Lower lobe of right lung (tissue), 2 donors: ENCODE results near the gene RAPGEF4. TPM values are rescaled to one million over a fixed set of nuclear protein-coding genes. Genes with fewer than 3 reads are reported as not detected.

Experiments
- ATAC-seq, 2 donors: fragments of 200-7000 bp; cut with Tn5 transposase; one replicate each; pipeline ENCODE4 v1.9.1; 2020 to 2022; ENCODE audit warnings: mild to moderate bottlenecking in 2 of 2, moderate library complexity in 2 of 2
- DNase-seq: peaks from one replicate; pipeline ENCODE4 v3.0.0-alpha.2; 2020
- H3K27ac ChIP-seq: fragments of 200-600 bp; one replicate; pipeline ENCODE4 v1.8.0; 2022
- H3K27me3 ChIP-seq: fragments of 200-600 bp; one replicate; pipeline ENCODE4 v1.8.0; 2022; ENCODE audit warnings: low read depth
- H3K36me3 ChIP-seq: fragments of 200-600 bp; one replicate; pipeline ENCODE4 v1.8.0; 2022; ENCODE audit warnings: mild to moderate bottlenecking
- H3K4me1 ChIP-seq: fragments of 200-600 bp; one replicate; pipeline ENCODE4 v1.8.0; 2022
- H3K4me3 ChIP-seq: fragments of 200-600 bp; one replicate; pipeline ENCODE4 v1.8.0; 2022; ENCODE audit warnings: mild to moderate bottlenecking
- H3K9me3 ChIP-seq: fragments of 200-600 bp; one replicate; pipeline ENCODE4 v1.8.0; 2022
- intact Hi-C: fragments of 100-400 bp; cut with DNase I; formaldehyde crosslinking; loops from one replicate; pipeline ENCODE4 v1.11.0; 2022
- total RNA-seq: library from RNA; stranded (reverse); fragmentation: NEBNext Ultra II Directional; extraction: Animal tissue kit (Norgen Biotek cat#: 25700); gene quantifications from one replicate; pipeline ENCODE4 v1.2.1, GENCODE V29; 2021
- TF ChIP-seq, protein P1 (sequence below): fragments of 200-600 bp; IDR thresholded peaks from one replicate; pipeline ENCODE4 v1.8.0; 2022; ENCODE audit warnings: antibody characterized with exemption, mild to moderate bottlenecking
- donor health status: DM: no; HTN: yes; CAD: no; lungs with severe emphysema.

RAPGEF4 gene
- total RNA-seq, 1 donor from 2014 or later: 14.6 TPM

GRCh38 chr2:172817411-172817810 lies 81.8 kb downstream of the RAPGEF4 start:
- TF ChIP-seq, protein P1, sequence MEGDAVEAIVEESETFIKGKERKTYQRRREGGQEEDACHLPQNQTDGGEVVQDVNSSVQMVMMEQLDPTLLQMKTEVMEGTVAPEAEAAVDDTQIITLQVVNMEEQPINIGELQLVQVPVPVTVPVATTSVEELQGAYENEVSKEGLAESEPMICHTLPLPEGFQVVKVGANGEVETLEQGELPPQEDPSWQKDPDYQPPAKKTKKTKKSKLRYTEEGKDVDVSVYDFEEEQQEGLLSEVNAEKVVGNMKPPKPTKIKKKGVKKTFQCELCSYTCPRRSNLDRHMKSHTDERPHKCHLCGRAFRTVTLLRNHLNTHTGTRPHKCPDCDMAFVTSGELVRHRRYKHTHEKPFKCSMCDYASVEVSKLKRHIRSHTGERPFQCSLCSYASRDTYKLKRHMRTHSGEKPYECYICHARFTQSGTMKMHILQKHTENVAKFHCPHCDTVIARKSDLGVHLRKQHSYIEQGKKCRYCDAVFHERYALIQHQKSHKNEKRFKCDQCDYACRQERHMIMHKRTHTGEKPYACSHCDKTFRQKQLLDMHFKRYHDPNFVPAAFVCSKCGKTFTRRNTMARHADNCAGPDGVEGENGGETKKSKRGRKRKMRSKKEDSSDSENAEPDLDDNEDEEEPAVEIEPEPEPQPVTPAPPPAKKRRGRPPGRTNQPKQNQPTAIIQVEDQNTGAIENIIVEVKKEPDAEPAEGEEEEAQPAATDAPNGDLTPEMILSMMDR: no peak
- no peak overlapping the region for H3K4me3 ChIP-seq
- no peaks in the 10 kb centered on the region for H3K36me3 ChIP-seq
- no peaks in the 10 kb centered on the region for H3K4me1 ChIP-seq
- intact Hi-C loops: no loop called here
- ATAC-seq (no peak), DNase-seq (no peak)
- H3K27ac ChIP-seq: no peak overlapping the region
- H3K27me3 ChIP-seq: no peaks in the 10 kb centered on the region
- H3K9me3 ChIP-seq: no peaks in the 10 kb centered on the region

DNA sequence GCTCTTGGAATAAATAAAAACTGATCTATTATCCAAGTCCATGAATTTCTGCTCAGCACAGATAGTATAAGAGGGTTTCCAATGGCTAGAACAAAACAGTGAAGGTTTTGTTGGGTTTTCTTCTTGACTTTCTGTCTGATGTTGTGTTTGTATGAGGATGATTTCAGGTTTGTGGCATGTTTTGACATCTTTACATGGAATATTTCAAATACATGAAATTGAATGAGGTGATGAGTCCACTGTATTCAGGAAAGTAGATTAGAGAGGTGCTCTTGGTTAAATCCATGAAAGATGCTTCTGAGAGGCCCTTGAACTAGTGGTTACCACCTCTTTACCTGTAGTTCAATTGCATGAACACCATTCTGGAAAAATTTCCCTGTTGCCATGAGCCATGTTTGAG lies 84.3 kb downstream of the RAPGEF4 start:
- Histone ChIP-seq H3K36me3 (no peaks in the 10 kb centered on the region), H3K27me3 (no peaks in the 10 kb centered on the region), H3K9me3 (no peaks in the 10 kb centered on the region), H3K27ac (no peak overlapping the region), H3K4me1 (no peaks in the 10 kb centered on the region), H3K4me3 (no peak overlapping the region)
- no peak for DNase-seq
- ATAC-seq: no peak
- intact Hi-C loops: no loop called here
- TF ChIP-seq, protein P1: no peak

- TF ChIP-seq, protein P1: no peak
- H3K27ac ChIP-seq: peak overlapping the region; percentile 51
- H3K36me3 ChIP-seq: no peaks in the 10 kb centered on the region
- intact Hi-C loops: no loop called here
- no peaks in the 10 kb centered on the region for H3K9me3 ChIP-seq
- DNase-seq (no peak), ATAC-seq (no peak)
- no peaks in the 10 kb centered on the region for H3K4me1 ChIP-seq
- no peaks in the 10 kb centered on the region for H3K27me3 ChIP-seq
- peak overlapping the region; percentile 48 for H3K4me3 ChIP-seq
Measured at GRCh38 chr2:172821370-172822338, 86.0 kb downstream of the RAPGEF4 start.

DNA sequence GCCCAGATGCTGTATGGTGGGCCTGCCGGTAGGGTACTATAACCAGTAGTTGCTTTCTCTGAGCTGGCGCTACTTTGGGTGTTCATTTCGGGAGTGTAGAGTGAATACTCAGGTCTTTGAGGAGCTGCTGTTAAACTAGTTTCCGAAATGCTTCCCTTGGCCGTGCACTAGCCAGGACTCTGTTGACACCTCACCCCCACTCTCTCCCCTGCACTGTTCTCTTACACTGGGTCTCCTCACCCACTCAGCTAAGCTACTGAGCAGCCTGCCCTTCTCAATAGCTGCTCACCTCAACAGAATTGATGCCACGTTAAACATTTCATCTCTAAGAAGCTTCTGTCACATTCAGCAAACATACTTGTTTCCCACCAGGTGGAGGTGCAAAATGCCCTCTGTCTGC lies 86.9 kb downstream of the RAPGEF4 start:
- Histone ChIP-seq H3K36me3 (no peaks in the 10 kb centered on the region), H3K4me1 (no peaks in the 10 kb centered on the region), H3K27ac (peak overlapping the region; percentile 51), H3K9me3 (no peaks in the 10 kb centered on the region), H3K4me3 (peak overlapping the region; percentile 48), H3K27me3 (no peaks in the 10 kb centered on the region)
- no peak for DNase-seq
- ATAC-seq: peak in 1 of 2 donors; percentile 19
- TF ChIP-seq, protein P1: no peak
- intact Hi-C loops: no loop called here

GRCh38 chr2:172823261-172823850 lies 87.7 kb downstream of the RAPGEF4 start:
- Histone ChIP-seq H3K27me3 (no peaks in the 10 kb centered on the region), H3K36me3 (no peaks in the 10 kb centered on the region), H3K9me3 (no peaks in the 10 kb centered on the region), H3K27ac (peak overlapping the region; percentile 51), H3K4me1 (no peaks in the 10 kb centered on the region), H3K4me3 (peak overlapping the region; percentile 48)
- DNase-seq (no peak), ATAC-seq (no peak)
- intact Hi-C loops: no loop called here
- TF ChIP-seq, protein P1: no peak
